Measurements from ENCODE around the gene EPB41L2. TPM values are rescaled to one million over a fixed set of nuclear protein-coding genes. Genes with fewer than 3 reads are reported as not detected.
A peak's percentile ranks its signal among the peaks of the same experiment; 100 is the strongest.

The EPB41L2 gene
- total RNA-seq, 1 donor from 2014 or later: 61.8 TPM

- Histone ChIP-seq H3K4me1 (peaks cover 13% of the 10 kb centered on the region), H3K9me3 (ENCODE audit: low read depth) (no peaks in the 10 kb centered on the region), H3K79me2 (ENCODE audit: low read depth) (peaks cover 55% of the 10 kb centered on the region), H3K27me3 (peaks cover 16% of the 10 kb centered on the region), H3K27ac (no peak overlapping the region), H3K4me3 (peak overlapping the region; percentile 73), H3K4me2 (peak overlapping the region; percentile 91), H3K9ac (no peak overlapping the region), H3K36me3 (no peaks in the 10 kb centered on the region), H4K20me1 (ENCODE audit: low read depth) (peaks cover 8% of the 10 kb centered on the region), H3F3A (ENCODE audit: low read depth) (peaks cover 24% of the 10 kb centered on the region), H2AFZ (replicated peaks) (no peak overlapping the region)
- Mint-ChIP-seq H3K27ac (no peak overlapping the region), H3K27me3 (ENCODE audit: insufficient read depth, low read depth) (no peaks in the 10 kb centered on the region), H3K36me3 (peaks cover 7% of the 10 kb centered on the region), H3K9me3 (peaks cover 12% of the 10 kb centered on the region), H3K4me1 (peaks cover 25% of the 10 kb centered on the region), H3K4me3 (peak overlapping the region; percentile 93)
- TF ChIP-seq EZH2phosphoT487 (IDR thresholded peaks at IDR 0.05) (no peak), EZH2 (IDR thresholded peaks at IDR 0.05) (no peak)
- TF ChIP-seq, protein P1, sequence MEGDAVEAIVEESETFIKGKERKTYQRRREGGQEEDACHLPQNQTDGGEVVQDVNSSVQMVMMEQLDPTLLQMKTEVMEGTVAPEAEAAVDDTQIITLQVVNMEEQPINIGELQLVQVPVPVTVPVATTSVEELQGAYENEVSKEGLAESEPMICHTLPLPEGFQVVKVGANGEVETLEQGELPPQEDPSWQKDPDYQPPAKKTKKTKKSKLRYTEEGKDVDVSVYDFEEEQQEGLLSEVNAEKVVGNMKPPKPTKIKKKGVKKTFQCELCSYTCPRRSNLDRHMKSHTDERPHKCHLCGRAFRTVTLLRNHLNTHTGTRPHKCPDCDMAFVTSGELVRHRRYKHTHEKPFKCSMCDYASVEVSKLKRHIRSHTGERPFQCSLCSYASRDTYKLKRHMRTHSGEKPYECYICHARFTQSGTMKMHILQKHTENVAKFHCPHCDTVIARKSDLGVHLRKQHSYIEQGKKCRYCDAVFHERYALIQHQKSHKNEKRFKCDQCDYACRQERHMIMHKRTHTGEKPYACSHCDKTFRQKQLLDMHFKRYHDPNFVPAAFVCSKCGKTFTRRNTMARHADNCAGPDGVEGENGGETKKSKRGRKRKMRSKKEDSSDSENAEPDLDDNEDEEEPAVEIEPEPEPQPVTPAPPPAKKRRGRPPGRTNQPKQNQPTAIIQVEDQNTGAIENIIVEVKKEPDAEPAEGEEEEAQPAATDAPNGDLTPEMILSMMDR (IDR thresholded peaks at IDR 0.05): no peak
- DNase-seq (ENCODE audit: low spot score): no peak
Measured at GRCh38 chr6:131061751-131062119, 1.3 kb downstream of the EPB41L2 start.

DNA sequence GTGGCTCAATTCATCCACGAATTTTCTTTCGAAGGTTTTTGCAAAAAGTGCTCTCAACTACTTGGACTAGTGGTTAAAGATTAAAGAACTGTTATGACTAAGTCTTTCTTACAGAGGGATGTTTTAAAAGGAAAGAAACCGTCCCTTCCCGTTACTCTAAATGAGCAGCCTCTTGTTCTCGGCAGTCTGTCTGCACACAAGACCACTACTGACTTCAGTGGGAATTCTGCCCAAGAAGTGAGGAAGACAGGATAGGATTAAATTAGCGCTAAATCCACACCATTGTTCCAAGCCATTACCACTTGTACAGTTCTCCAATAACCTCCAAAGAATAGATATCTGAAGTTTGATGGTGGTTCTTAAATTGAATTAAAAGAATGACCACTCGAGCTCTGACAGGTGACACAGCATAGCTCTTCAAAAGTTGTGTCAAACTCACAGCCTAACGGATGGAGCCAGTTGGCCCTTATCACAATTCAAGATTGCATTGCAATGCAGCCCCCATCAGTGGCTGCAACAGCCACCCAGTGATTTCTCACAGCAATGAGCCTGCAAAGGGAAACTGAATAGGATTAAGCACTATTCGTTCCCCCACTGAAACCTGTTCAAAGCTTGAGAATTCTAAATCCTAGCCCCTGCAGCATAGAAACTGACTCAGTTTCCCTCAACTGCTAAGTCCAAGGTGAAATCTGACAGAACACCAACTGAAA is 1.8 kb downstream of the EPB41L2 start:
- Mint-ChIP-seq H3K27me3 (ENCODE audit: insufficient read depth, low read depth) (no peaks in the 10 kb centered on the region), H3K9me3 (peaks cover 17% of the 10 kb centered on the region), H3K4me3 (peak overlapping the region; percentile 93), H3K36me3 (peaks cover 11% of the 10 kb centered on the region), H3K4me1 (peaks cover 23% of the 10 kb centered on the region), H3K27ac (no peak overlapping the region)
- H3K4me1 ChIP-seq: peaks cover 13% of the 10 kb centered on the region
- no peaks in the 10 kb centered on the region for H3K9me3 ChIP-seq (ENCODE audit: low read depth)
- H3K79me2 ChIP-seq (ENCODE audit: low read depth): peaks cover 60% of the 10 kb centered on the region
- DNase-seq (ENCODE audit: low spot score): peak; percentile 44
- H3K4me2 ChIP-seq: peak overlapping the region; percentile 91
- peaks cover 24% of the 10 kb centered on the region for H3F3A ChIP-seq (ENCODE audit: low read depth)
- H4K20me1 ChIP-seq (ENCODE audit: low read depth): peaks cover 8% of the 10 kb centered on the region
- H3K36me3 ChIP-seq: no peaks in the 10 kb centered on the region
- H3K27ac ChIP-seq: no peak overlapping the region
- H3K9ac ChIP-seq: no peak overlapping the region
- no peak for TF ChIP-seq EZH2phosphoT487 (IDR thresholded peaks at IDR 0.05)
- TF ChIP-seq EZH2 (IDR thresholded peaks at IDR 0.05): no peak
- TF ChIP-seq, protein P1 (IDR thresholded peaks at IDR 0.05): no peak
- H3K4me3 ChIP-seq: peak overlapping the region; percentile 73
- H3K27me3 ChIP-seq: peaks cover 16% of the 10 kb centered on the region
- H2AFZ ChIP-seq (replicated peaks): no peak overlapping the region

- peaks cover 13% of the 10 kb centered on the region for H3K4me1 ChIP-seq
- H3K4me3 ChIP-seq: no peak overlapping the region
- H3K9me3 ChIP-seq (ENCODE audit: low read depth): no peaks in the 10 kb centered on the region
- no peak for DNase-seq (ENCODE audit: low spot score)
- no peaks in the 10 kb centered on the region for H3K27me3 Mint-ChIP-seq (ENCODE audit: insufficient read depth, low read depth)
- H2AFZ ChIP-seq (replicated peaks): no peak overlapping the region
- no peak overlapping the region for H3K27ac ChIP-seq
- H3K36me3 ChIP-seq: no peaks in the 10 kb centered on the region
- peaks cover 25% of the 10 kb centered on the region for H3K9me3 Mint-ChIP-seq
- peaks cover 16% of the 10 kb centered on the region for H3K27me3 ChIP-seq
- no peak overlapping the region for H3K4me3 Mint-ChIP-seq
- H3F3A ChIP-seq (ENCODE audit: low read depth): peaks cover 24% of the 10 kb centered on the region
- H3K9ac ChIP-seq: no peak overlapping the region
- H3K4me1 Mint-ChIP-seq: peaks cover 23% of the 10 kb centered on the region
- peaks cover 8% of the 10 kb centered on the region for H4K20me1 ChIP-seq (ENCODE audit: low read depth)
- no peak for TF ChIP-seq EZH2 (IDR thresholded peaks at IDR 0.05)
- TF ChIP-seq EZH2phosphoT487 (IDR thresholded peaks at IDR 0.05): no peak
- H3K36me3 Mint-ChIP-seq: peaks cover 11% of the 10 kb centered on the region
- H3K4me2 ChIP-seq: no peak overlapping the region
- H3K27ac Mint-ChIP-seq: no peak overlapping the region
- H3K79me2 ChIP-seq (ENCODE audit: low read depth): peaks cover 69% of the 10 kb centered on the region
Measured at GRCh38 chr6:131060311-131060710, 2.7 kb downstream of the EPB41L2 start.

DNA sequence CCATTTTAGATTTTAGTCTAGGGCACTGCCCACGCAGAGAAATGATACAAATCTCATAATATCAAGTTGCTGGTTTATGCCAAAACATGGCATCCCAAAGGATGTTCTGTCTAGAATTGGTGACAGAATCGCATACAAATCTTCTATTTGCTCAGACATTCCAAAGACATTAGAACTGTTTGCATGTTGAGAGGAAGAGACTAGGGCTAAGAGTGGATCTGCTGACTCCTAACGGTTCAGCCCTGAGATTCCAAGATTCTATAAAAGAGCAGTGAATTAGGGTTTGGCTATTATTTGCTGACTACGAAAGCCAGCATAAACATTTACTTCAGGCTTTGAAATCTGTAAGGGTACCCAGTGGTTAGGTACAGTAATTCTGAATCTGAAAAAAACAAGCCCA is 3.6 kb downstream of the EPB41L2 start:
- Histone ChIP-seq H3K79me2 (ENCODE audit: low read depth) (peaks cover 75% of the 10 kb centered on the region), H3K27ac (no peak overlapping the region), H4K20me1 (ENCODE audit: low read depth) (peaks cover 8% of the 10 kb centered on the region), H3K4me3 (no peak overlapping the region), H2AFZ (replicated peaks) (no peak overlapping the region), H3F3A (ENCODE audit: low read depth) (peaks cover 24% of the 10 kb centered on the region), H3K4me1 (peaks cover 13% of the 10 kb centered on the region), H3K9ac (no peak overlapping the region), H3K4me2 (no peak overlapping the region), H3K9me3 (ENCODE audit: low read depth) (peaks cover 5% of the 10 kb centered on the region), H3K36me3 (no peaks in the 10 kb centered on the region), H3K27me3 (peaks cover 10% of the 10 kb centered on the region)
- H3K9me3 Mint-ChIP-seq: peaks cover 31% of the 10 kb centered on the region
- H3K4me3 Mint-ChIP-seq: no peak overlapping the region
- H3K27ac Mint-ChIP-seq: no peak overlapping the region
- TF ChIP-seq EZH2 (IDR thresholded peaks at IDR 0.05): no peak
- TF ChIP-seq EZH2phosphoT487 (IDR thresholded peaks at IDR 0.05): no peak
- TF ChIP-seq, protein P1 (IDR thresholded peaks at IDR 0.05): no peak
- peaks cover 13% of the 10 kb centered on the region for H3K36me3 Mint-ChIP-seq
- DNase-seq (ENCODE audit: low spot score): no peak
- H3K27me3 Mint-ChIP-seq (ENCODE audit: insufficient read depth, low read depth): no peaks in the 10 kb centered on the region
- peaks cover 23% of the 10 kb centered on the region for H3K4me1 Mint-ChIP-seq
